HG02763 (cell line): ENCODE results near the gene NUCB2.

Source experiments
- ATAC-seq: cut with Tn5 transposase; IDR thresholded peaks from one replicate; pipeline ENCODE4 v1.9.1; 2021; ENCODE audit warnings: mild to moderate bottlenecking, moderate library complexity; ENCODE audit not compliant: unreplicated experiment

The NUCB2 gene

GRCh38 chr11:17331669-17332068 lies 55.1 kb downstream of the NUCB2 start:
- no peak for ATAC-seq

- ATAC-seq: no peak
Measured at GRCh38 chr11:17333799-17334586, 57.5 kb downstream of the NUCB2 start.

- no peak for ATAC-seq
Measured at GRCh38 chr11:17343257-17343656, 66.7 kb downstream of the NUCB2 start.

GRCh38 chr11:17343907-17344306 lies 67.4 kb downstream of the NUCB2 start:
- ATAC-seq: no peak

GRCh38 chr11:17347676-17348075 lies 71.1 kb downstream of the NUCB2 start:
- no peak for ATAC-seq

GRCh38 chr11:17350455-17351171 lies 74.1 kb downstream of the NUCB2 start:
- no peak for ATAC-seq

- no peak for ATAC-seq
Measured at GRCh38 chr11:17351172-17351509, 74.6 kb downstream of the NUCB2 start.

GRCh38 chr11:17351510-17352176 lies 75.1 kb downstream of the NUCB2 start, which contains the start of gene NCR3LG1:
NCR3LG1 (plus strand) TSS chr11:17351800; CDS start chr11:17351970, 170 bp downstream.
- ATAC-seq: no peak

- no peak for ATAC-seq
Measured at GRCh38 chr11:17352950-17353820, 76.6 kb downstream of the NUCB2 start.

- ATAC-seq: no peak
Measured at GRCh38 chr11:17353821-17354600, 77.5 kb downstream of the NUCB2 start.

GRCh38 chr11:17354601-17354991 lies 78.1 kb downstream of the NUCB2 start:
- no peak for ATAC-seq

- ATAC-seq: no peak
Measured at GRCh38 chr11:17366495-17366894, 90.0 kb downstream of the NUCB2 start.

GRCh38 chr11:17368551-17368950 lies 92.0 kb downstream of the NUCB2 start:
- ATAC-seq: no peak

- ATAC-seq: no peak
Measured at GRCh38 chr11:17369094-17369493, 92.6 kb downstream of the NUCB2 start.

GRCh38 chr11:17369684-17370243 lies 93.2 kb downstream of the NUCB2 start:
- ATAC-seq: no peak

GRCh38 chr11:17371614-17372013 lies 95.1 kb downstream of the NUCB2 start:
- no peak for ATAC-seq

GRCh38 chr11:17375547-17375946 lies 99.0 kb downstream of the NUCB2 start:
- ATAC-seq: no peak

GRCh38 chr11:17376493-17376892 lies 100.0 kb downstream of the NUCB2 start:
- ATAC-seq: no peak

GRCh38 chr11:17378655-17379054 lies 102.1 kb downstream of the NUCB2 start:
- ATAC-seq: no peak
